IMR-90 (cell line): ENCODE measurements around the gene TTC29. TPM values are rescaled to one million over a fixed set of nuclear protein-coding genes. Genes with fewer than 3 reads are reported as not detected.

Experiments
- ATAC-seq: fragments of 200-7000 bp; cut with Tn5 transposase; 2 replicates; pipeline ENCODE4 v1.9.1; 2020; ENCODE audit warnings: low read depth, mild to moderate bottlenecking, moderate library complexity
- BruUV-seq: library from RNA; stranded (reverse); fragments of 400-500 nt; replicated peaks from 2 replicates; lab custom pipeline; 2021; lab: Mats Ljungman, UMichigan
- CTCF ChIA-PET: fragments of 300-600 bp; formaldehyde crosslinking; extraction: SDS; loops from one replicate; lab custom pipeline; 2021; ENCODE audit warnings: antibody characterized with exemption; lab: Yijun Ruan, JAX
- POLR2A ChIA-PET: fragments of 300-600 bp; sonication (Branson Sonifier 250); formaldehyde crosslinking; loops from one replicate; lab custom pipeline; 2022; ENCODE audit warnings: antibody characterized with exemption; ENCODE audit not compliant: unreplicated experiment; lab: Charles Lee
- DNase-seq: peaks from one replicate; pipeline ENCODE4 v3.0.0; 2013
- H2AFZ ChIP-seq: replicated peaks from 2 replicates; pipeline ENCODE3; 2013; ENCODE audit warnings: low read length, mild to moderate bottlenecking; ENCODE audit not compliant: poor library complexity
- H2AK5ac ChIP-seq: 2 replicates; pipeline ENCODE4 v1.6.1; 2013; ENCODE audit warnings: low read depth, low read length, inconsistent platforms
- H2AK9ac ChIP-seq: replicated peaks from 2 replicates; pipeline ENCODE3; 2013; ENCODE audit warnings: mild to moderate bottlenecking, low read depth, low read length, moderate library complexity; ENCODE audit not compliant: poor library complexity
- H2BK120ac ChIP-seq: 2 replicates; pipeline ENCODE4 v1.6.1; 2013; ENCODE audit warnings: low read depth, low read length, inconsistent platforms
- H2BK15ac ChIP-seq: 3 replicates; pipeline ENCODE4 v1.6.1; 2013; ENCODE audit warnings: low read depth, low read length, inconsistent platforms
- H2BK20ac ChIP-seq: 2 replicates; pipeline ENCODE4 v1.6.1; 2013; ENCODE audit warnings: low read depth, mild to moderate bottlenecking, inconsistent platforms, low read length, moderate library complexity
- H2BK5ac ChIP-seq: 2 replicates; pipeline ENCODE4 v1.6.1; 2013; ENCODE audit warnings: mild to moderate bottlenecking, low read depth, low read length, inconsistent platforms; ENCODE audit not compliant: poor library complexity, severe bottlenecking
- H3K14ac ChIP-seq: replicated peaks from 2 replicates; pipeline ENCODE4 v1.6.1; 2013; ENCODE audit warnings: low read depth, low read length, inconsistent platforms
- H3K18ac ChIP-seq: 2 replicates; pipeline ENCODE4 v1.6.1; 2013; ENCODE audit warnings: low read depth, low read length, control low read depth
- H3K23ac ChIP-seq: 2 replicates; pipeline ENCODE4 v1.6.1; 2013; ENCODE audit warnings: low read depth, low read length, inconsistent platforms
- H3K27ac ChIP-seq: 2 replicates; pipeline ENCODE4 v1.5.1; 2013; ENCODE audit warnings: mild to moderate bottlenecking, control low read depth, low read length; ENCODE audit not compliant: insufficient read depth
- H3K27me3 ChIP-seq: 2 replicates; pipeline ENCODE4 v1.6.1; 2013; ENCODE audit warnings: low read length; ENCODE audit not compliant: control insufficient read depth, insufficient read depth
- H3K36me3 ChIP-seq: 2 replicates; pipeline ENCODE4 v1.6.1; 2013; ENCODE audit warnings: low read length, mixed read lengths; ENCODE audit not compliant: control insufficient read depth, insufficient read depth
- H3K4ac ChIP-seq: 2 replicates; pipeline ENCODE4 v1.6.1; 2013; ENCODE audit warnings: low read depth, low read length, inconsistent platforms
- H3K4me1 ChIP-seq: 2 replicates; pipeline ENCODE4 v1.6.1; 2013; ENCODE audit warnings: low read length, mixed read lengths; ENCODE audit not compliant: control insufficient read depth, insufficient read depth
- H3K4me2 ChIP-seq: 2 replicates; pipeline ENCODE4 v1.6.1; 2013; ENCODE audit warnings: low read depth, mild to moderate bottlenecking, control low read depth, low read length, moderate library complexity
- H3K4me3 ChIP-seq: 2 replicates; pipeline ENCODE4 v1.5.1; 2013; ENCODE audit warnings: low read depth, mild to moderate bottlenecking, control low read depth, low read length, moderate library complexity; ENCODE audit not compliant: insufficient read depth
- H3K56ac ChIP-seq: 2 replicates; pipeline ENCODE4 v1.6.1; 2013; ENCODE audit warnings: low read length, inconsistent platforms; ENCODE audit not compliant: insufficient read depth; ENCODE audit errors: extremely low read depth
- H3K79me1 ChIP-seq, 2 experiments: 2 replicates each; pipeline ENCODE4 v1.6.1; 2013; ENCODE audit warnings: low read length in 2 of 2, inconsistent platforms in 1 of 2, low read depth in 1 of 2
- H3K9ac ChIP-seq: 2 replicates; pipeline ENCODE4 v1.6.1; 2013; ENCODE audit warnings: low read depth, low read length, control low read depth
- H3K9me1 ChIP-seq: 2 replicates; pipeline ENCODE4 v1.6.1; 2013; ENCODE audit warnings: low read length, inconsistent platforms; ENCODE audit not compliant: insufficient read depth
- H3K9me3 ChIP-seq: 2 replicates; pipeline ENCODE4 v1.6.1; 2013; ENCODE audit warnings: low read length; ENCODE audit not compliant: control insufficient read depth, insufficient read depth
- H4K20me1 ChIP-seq: 2 replicates; pipeline ENCODE4 v1.6.1; 2013; ENCODE audit warnings: low read length, inconsistent platforms; ENCODE audit not compliant: insufficient read depth
- H4K5ac ChIP-seq: 2 replicates; pipeline ENCODE4 v1.6.1; 2013; ENCODE audit warnings: mild to moderate bottlenecking, low read depth, low read length, control low read depth
- H4K8ac ChIP-seq, 2 experiments: 2 replicates each; pipeline ENCODE4 v1.6.1; 2013; ENCODE audit warnings: low read depth in 2 of 2, low read length in 2 of 2, control low read depth in 1 of 2, inconsistent platforms in 1 of 2
- H4K91ac ChIP-seq: 2 replicates; pipeline ENCODE4 v1.6.1; 2013; ENCODE audit warnings: low read depth, low read length, inconsistent platforms; ENCODE audit not compliant: insufficient read depth
- BHLHE40 ChIP-seq: fragments of 150-350 bp; IDR thresholded peaks from 2 replicates; pipeline ENCODE4 v1.6.1; 2016; ENCODE audit warnings: mild to moderate bottlenecking, low read depth, low read length
- CEBPB ChIP-seq: IDR thresholded peaks from 2 replicates; pipeline ENCODE4 v1.6.1; 2012; ENCODE audit warnings: low read depth, low read length, improper control_type of control experiment
- CTCF ChIP-seq: conservative IDR thresholded peaks from 2 replicates; pipeline ENCODE4 v1.5.1; 2012; ENCODE audit warnings: mild to moderate bottlenecking, low read depth, low read length, improper control_type of control experiment
- ELK1 ChIP-seq: fragments of 150-350 bp; IDR thresholded peaks from 2 replicates; pipeline ENCODE4 v1.6.1; 2016; ENCODE audit warnings: low read depth, mild to moderate bottlenecking, low read length, moderate library complexity, borderline replicate concordance
- FOS ChIP-seq: fragments of 150-350 bp; IDR thresholded peaks from 2 replicates; pipeline ENCODE4 v1.6.1; 2016; ENCODE audit warnings: low read depth, low read length
- MAFK ChIP-seq: IDR thresholded peaks from 2 replicates; pipeline ENCODE4 v1.6.1; 2012; ENCODE audit warnings: low read depth, low read length, improper control_type of control experiment
- MXI1 ChIP-seq: IDR thresholded peaks from 2 replicates; pipeline ENCODE4 v1.6.1; 2012; ENCODE audit warnings: low read depth, mild to moderate bottlenecking, low read length, moderate library complexity, borderline replicate concordance
- NFE2L2 ChIP-seq: fragments of 150-350 bp; IDR thresholded peaks from 2 replicates; pipeline ENCODE4 v1.6.1; 2016; ENCODE audit warnings: low read depth, mild to moderate bottlenecking, low read length
- RAD21 ChIP-seq: IDR thresholded peaks from 2 replicates; pipeline ENCODE4 v1.6.1; 2012; ENCODE audit warnings: low read length, improper control_type of control experiment
- RCOR1 ChIP-seq: IDR thresholded peaks from 2 replicates; pipeline ENCODE4 v1.6.1; 2012; ENCODE audit warnings: mild to moderate bottlenecking, low read length, improper control_type of control experiment; ENCODE audit not compliant: insufficient replicate concordance
- RFX5 ChIP-seq: IDR thresholded peaks from 2 replicates; pipeline ENCODE4 v1.8.0; 2012; ENCODE audit warnings: low read depth, mild to moderate bottlenecking, low read length, moderate library complexity
- SMC3 ChIP-seq: fragments of 150-350 bp; IDR thresholded peaks from 2 replicates; pipeline ENCODE4 v1.6.1; 2016; ENCODE audit warnings: low read depth, mild to moderate bottlenecking, antibody characterized with exemption, low read length, moderate library complexity
- WGBS, 2 experiments: methylation state at CpG; one replicate each; pipeline versions ENCODE4 v1.1.5 to v1.1.7; 2013; ENCODE audit warnings: missing lambda C conversion rate in 2 of 2; ENCODE audit not compliant: insufficient read length in 1 of 2; ENCODE audit errors: extremely low coverage in 2 of 2; 5-methylcytosine and 5-hydroxymethylcytosine counted together
- dilution Hi-C: fragments of 300-500 bp; cut with HindIII; formaldehyde crosslinking; loops from one replicate; pipeline ENCODE4 v1.14.3; 2018; ENCODE audit warnings: low sequenced_read_pairs; ENCODE audit not compliant: unreplicated experiment
- in situ Hi-C: fragments of 300-500 bp; cut with MboI; formaldehyde crosslinking; loops from 3 replicates; pipeline ENCODE4 v1.14.3; 2019; ENCODE audit warnings: low sequenced_read_pairs, inconsistent platforms, mixed read lengths
- intact Hi-C: fragments of 100-400 bp; cut with micrococcal nuclease; formaldehyde crosslinking; loops from 2 replicates; pipeline ENCODE4 v1.10.0; 2022
- polyA plus RNA-seq, 3 experiments: library from polyadenylated mRNA; depleted of rRNA; stranded (reverse); fragments of >200 nt; gene quantifications; 2 replicates each; pipeline ENCODE4 v1.2.3, GENCODE V29; 2012; ENCODE audit warnings: low replicate concordance in 1 of 3
- total RNA-seq: library from RNA; depleted of rRNA; stranded (reverse); fragments of >200 nt; gene quantifications from 2 replicates; pipeline ENCODE4 v1.2.3, GENCODE V29; 2012
- TF ChIP-seq, protein P1 (sequence below): fragments of 150-350 bp; IDR thresholded peaks from 2 replicates; pipeline ENCODE4 v1.6.1; 2017; ENCODE audit warnings: mild to moderate bottlenecking, antibody characterized with exemption, low read length, low read depth

The TTC29 gene
- total and polyA plus RNA-seq, 2 of the 4 experiments (the other 2 are of a cell fraction) = not detected

GRCh38 chr4:146844761-146845160, 100.9 kb downstream of the TTC29 start:
- H4K5ac ChIP-seq = no peak overlapping the region
- intact Hi-C loops = no loop called here
- H3K4me1 ChIP-seq = no peaks in the 10 kb centered on the region
- no peak overlapping the region for H2BK15ac ChIP-seq
- H2AFZ ChIP-seq = no peak overlapping the region
- no peak overlapping the region for H3K4me3 ChIP-seq
- no peak overlapping the region for H3K27ac ChIP-seq
- H3K14ac ChIP-seq = no peak overlapping the region
- H3K56ac ChIP-seq = no peak overlapping the region
- no peak overlapping the region for H2AK9ac ChIP-seq
- no peak overlapping the region for H2BK5ac ChIP-seq
- no peaks in the 10 kb centered on the region for H3K36me3 ChIP-seq
- no peaks in the 10 kb centered on the region for H3K9me3 ChIP-seq
- H2AK5ac ChIP-seq = no peak overlapping the region
- ChIA-PET POLR2A (no interaction called here), CTCF (no interaction called here)
- H3K9me1 ChIP-seq = no peaks in the 10 kb centered on the region
- no peak overlapping the region for H3K4ac ChIP-seq
- in situ Hi-C loops = no loop called here
- no peak overlapping the region for H3K23ac ChIP-seq
- 0% methylated on average over 1 of the region's 4 CpGs; no CpG with 5 or more reads in 1 of the 2 experiments for WGBS, 2 experiments
- DNase-seq = no peak
- no peak overlapping the region for H3K4me2 ChIP-seq
- TF ChIP-seq MAFK (no peak), RCOR1 (no peak), ELK1 (no peak), BHLHE40 (no peak), FOS (no peak), NFE2L2 (no peak), MXI1 (no peak), CEBPB (no peak), RFX5 (no peak), RAD21 (no peak), CTCF (no peak), SMC3 (no peak)
- TF ChIP-seq, protein P1, sequence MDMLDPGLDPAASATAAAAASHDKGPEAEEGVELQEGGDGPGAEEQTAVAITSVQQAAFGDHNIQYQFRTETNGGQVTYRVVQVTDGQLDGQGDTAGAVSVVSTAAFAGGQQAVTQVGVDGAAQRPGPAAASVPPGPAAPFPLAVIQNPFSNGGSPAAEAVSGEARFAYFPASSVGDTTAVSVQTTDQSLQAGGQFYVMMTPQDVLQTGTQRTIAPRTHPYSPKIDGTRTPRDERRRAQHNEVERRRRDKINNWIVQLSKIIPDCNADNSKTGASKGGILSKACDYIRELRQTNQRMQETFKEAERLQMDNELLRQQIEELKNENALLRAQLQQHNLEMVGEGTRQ = no peak
- no TSS peak for BruUV-seq
- ATAC-seq = no peak
- H4K91ac ChIP-seq = no peak overlapping the region
- no peak overlapping the region for H3K9ac ChIP-seq
- no peak overlapping the region for H4K8ac ChIP-seq
- no peaks in the 10 kb centered on the region for H3K27me3 ChIP-seq
- H4K20me1 ChIP-seq = no peaks in the 10 kb centered on the region
- dilution Hi-C loops = no loop called here
- H2BK120ac ChIP-seq = no peak overlapping the region
- no peak overlapping the region for H2BK20ac ChIP-seq
- no peak overlapping the region for H3K18ac ChIP-seq
- no peaks in the 10 kb centered on the region for H3K79me1 ChIP-seq
